HG03565 (cell line): ENCODE results near the gene ASTN1.

Experiments used
- ATAC-seq: cut with Tn5 transposase; IDR thresholded peaks from one replicate; pipeline ENCODE4 v1.9.1; 2021; ENCODE audit warnings: mild to moderate bottlenecking, moderate library complexity; ENCODE audit not compliant: unreplicated experiment

The ASTN1 gene

GRCh38 chr1:176932114-176933104 lies 232.1 kb downstream of the ASTN1 start:
- no peak for ATAC-seq

GRCh38 chr1:176931526-176931925 lies 233.0 kb downstream of the ASTN1 start:
- ATAC-seq: no peak

DNA sequence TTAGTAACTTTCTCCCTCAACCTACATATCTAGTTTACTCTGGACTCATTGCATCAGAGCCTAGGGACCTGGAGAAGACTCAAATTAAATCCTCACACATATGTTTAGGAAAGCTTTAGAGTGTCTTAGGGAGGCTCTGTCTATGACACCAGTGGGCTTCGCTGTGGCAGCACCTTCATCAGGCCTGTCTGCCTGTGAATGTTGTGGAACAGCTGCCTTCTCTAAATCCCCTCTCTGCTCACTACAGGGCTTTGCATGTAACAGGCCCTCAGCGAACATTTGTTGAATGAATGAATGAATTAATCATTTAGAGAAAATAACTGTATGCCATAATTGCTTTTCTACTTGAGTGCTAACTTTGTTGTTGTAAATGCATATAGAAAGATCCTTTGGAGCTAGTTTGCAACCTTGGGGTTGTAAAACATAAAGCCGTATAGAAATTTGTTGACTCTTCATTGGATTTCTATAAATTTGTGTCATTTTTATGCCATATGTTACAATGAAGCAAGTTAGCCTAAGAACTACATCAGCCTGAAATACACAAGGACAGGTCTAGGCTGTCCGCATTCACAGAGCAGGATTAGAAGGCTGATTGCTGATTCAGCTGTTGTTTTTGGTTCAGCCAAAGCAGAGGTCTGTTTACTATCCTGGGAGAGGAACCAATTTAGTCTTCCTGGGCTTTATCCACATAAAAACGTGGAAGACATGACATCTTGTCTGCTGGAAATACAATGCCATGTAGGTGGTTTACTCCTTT lies 238.0 kb downstream of the ASTN1 start:
- no peak for ATAC-seq

DNA sequence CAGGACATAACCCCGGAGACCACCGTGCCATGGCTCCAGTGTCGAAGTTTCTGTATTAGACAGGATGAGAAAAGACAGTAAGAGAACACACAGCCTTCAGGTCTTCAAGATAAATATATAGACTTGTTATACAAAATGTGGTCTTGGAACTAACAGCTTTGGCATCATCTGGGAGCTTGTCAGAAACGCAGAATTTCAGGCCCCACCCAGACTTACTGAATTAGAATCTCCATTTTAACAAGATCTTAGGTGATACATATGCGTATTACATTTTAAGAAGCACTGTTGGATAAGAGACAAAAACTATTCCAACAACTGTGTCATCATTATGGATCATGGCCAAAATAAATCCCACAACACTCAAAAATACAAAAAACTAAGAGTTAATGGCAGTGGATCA lies 239.3 kb downstream of the ASTN1 start:
- no peak for ATAC-seq

GRCh38 chr1:176923283-176923682 lies 241.2 kb downstream of the ASTN1 start:
- ATAC-seq: no peak

DNA sequence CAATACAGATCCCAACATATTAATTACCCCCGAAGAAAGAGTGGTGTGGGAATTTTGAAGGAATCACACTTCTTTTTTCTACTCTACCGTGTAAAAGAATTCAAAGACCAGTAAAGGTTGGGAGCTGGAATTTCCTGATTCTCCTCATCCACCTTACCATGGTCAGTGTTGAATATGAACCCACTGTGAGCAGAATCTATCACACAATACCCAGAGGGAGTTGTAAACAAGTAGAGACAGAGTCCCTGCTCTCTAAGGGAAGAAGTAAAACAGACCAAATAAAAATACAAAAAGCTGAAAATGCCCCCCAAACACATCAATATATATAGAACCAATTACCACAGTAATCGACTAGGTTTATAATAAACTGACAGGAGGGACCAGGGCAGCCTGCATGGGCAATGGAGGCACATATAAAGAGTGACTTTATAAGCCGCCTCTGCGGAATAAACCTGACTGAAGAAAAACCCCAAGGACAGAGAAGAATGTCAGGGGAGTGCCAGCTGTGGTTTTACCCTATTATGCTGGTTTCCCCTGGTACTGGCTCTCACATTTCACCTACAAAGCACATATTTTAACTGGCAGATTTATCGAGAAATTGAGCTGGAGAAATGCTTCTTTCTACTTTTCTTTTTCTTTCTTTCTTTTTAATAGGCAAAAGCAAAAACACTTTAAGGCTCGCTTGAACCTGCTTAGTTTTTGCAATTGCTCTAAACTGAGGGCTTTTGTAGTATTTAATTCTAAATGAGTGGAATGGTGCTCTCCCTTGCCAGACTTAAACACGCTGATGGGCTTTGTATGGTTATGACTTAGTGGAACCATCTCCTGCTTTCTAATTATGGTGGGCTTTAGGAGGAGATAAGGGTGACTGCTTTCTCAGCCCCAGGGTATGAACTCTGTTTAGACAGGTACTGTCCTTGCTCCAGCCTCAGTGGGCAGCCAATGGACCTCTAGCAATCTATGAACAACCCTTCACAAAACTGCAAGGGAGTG lies 244.8 kb downstream of the ASTN1 start:
- no peak for ATAC-seq

- ATAC-seq: no peak
These were observed 258.9 kb downstream of the ASTN1 start for GRCh38 chr1:176905648-176906047.

DNA sequence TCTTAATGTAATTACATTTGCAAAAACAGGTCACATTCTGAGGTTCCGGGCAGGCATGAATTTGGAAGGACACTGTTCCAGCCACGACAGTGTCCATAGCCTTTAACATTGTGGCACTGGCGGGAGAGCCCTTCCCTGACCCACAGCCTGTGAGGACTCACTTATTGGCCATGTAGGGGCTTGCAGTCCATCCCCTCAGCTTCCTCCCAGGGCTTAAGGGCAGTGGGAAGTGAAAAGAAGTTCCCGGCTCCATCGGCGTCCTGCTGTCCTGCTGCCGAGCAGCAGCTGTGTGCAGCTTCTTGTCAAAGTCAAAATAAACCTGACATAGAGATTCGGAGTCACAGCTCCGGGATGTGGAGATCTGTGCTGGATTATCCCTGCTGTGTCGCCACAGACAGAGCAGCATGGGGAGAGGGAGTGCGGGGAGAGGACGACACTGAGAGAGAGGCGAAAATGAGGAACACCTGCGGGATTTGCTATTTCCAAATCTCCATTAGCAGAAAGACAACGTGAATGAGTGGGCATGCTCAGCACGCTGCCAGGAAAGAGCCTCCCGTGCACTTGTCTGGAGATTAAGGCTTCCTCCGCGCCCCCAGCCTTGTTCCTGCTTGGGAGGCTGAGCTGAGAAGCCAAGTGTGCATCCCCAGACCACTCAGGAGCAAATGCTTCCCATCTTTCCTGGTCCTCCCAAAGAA lies 260.3 kb downstream of the ASTN1 start:
- no peak for ATAC-seq

- no peak for ATAC-seq
These were observed 261.0 kb downstream of the ASTN1 start for GRCh38 chr1:176903474-176903873.

GRCh38 chr1:176899321-176899720 lies 265.2 kb downstream of the ASTN1 start:
- no peak for ATAC-seq

GRCh38 chr1:176897350-176898236 lies 266.9 kb downstream of the ASTN1 start:
- ATAC-seq: peak; percentile 55

- ATAC-seq: no peak
These were observed 268.3 kb downstream of the ASTN1 start for GRCh38 chr1:176896216-176896615.

GRCh38 chr1:176894450-176894849 lies 270.1 kb downstream of the ASTN1 start:
- no peak for ATAC-seq

DNA sequence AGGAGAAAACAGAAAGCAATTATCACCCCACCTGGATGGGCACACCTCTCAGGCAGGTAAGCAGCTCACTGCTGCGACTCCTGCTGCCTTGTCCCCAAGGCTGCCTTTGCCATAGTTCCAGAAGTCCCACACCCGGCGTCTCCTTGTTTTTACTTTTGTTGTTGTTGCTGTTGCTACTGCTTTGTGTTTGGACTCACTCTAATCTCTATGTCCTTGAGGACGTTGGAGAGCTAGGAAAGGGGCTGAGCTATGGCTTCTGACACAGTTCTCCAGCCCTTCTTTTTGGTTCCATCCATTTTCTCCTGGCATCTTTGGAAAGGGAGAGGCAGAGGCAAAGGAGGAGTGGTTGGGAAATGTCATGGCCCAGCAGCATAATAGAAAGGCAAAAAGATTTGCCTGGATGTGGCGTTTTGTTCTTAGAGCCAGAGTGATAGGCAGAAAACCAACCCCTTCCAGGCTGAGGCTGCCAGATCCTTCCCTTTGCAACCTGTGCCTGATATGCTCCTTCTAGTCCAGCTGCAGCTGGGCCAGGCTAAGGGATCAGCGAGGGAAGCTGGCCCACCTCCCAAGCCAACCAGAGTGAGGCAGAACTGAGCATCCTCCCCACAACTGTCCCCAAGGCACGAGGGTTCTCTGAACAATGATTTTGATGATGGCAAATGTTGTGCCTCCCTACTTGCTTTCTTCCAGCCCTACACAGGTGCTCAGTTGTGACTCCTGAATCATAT lies 270.7 kb downstream of the ASTN1 start:
- no peak for ATAC-seq

- no peak for ATAC-seq
These were observed 276.0 kb downstream of the ASTN1 start for GRCh38 chr1:176888471-176889032.

- ATAC-seq: no peak
These were observed 278.8 kb downstream of the ASTN1 start for GRCh38 chr1:176885751-176886150.

DNA sequence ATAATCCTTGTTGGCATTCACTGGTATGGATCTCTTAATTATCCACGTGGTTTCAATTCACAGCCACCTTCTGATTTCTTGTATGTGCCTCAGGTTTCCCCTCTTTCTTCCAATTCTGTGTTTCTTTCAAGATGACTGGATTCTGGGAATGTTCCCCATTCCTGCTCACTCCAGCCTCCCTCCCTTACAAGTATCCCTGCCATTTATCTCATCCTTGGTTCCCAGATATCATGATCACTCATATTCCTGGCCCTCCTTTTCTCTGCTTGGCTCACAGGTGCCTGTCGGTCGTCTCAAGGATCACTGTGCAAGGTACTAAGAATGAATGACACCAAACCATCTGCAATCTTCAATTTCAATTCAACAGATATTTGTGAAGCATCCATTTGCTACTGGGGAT lies 279.2 kb downstream of the ASTN1 start:
- ATAC-seq: no peak

DNA sequence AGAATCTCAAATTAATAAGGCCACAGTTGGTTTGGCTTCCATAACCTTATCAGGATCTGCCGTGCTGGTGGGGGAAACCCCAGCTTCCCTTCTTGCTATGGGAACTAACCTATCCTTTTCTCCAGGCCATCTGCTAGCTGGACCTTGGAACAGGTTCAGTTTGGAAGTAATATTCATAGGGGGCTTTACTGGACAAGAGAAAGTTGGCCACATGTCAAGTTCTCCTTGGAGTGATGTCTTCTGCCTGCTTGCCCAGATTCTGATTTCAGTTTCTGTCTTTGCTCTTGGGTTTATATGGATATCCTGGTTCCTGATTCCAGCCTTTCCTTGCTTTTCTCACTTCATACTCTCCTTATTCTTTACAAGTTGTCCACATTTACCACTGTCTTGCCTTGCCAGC lies 279.6 kb downstream of the ASTN1 start:
- no peak for ATAC-seq
